Gastroesophageal sphincter (tissue), 3 donors: Measurements from ENCODE around the gene EIF5.

Experiments
- CTCF ChIP-seq, 4 experiments: fragments of 200-600 bp in 2 of 4; fragments of 450-650 bp in 2 of 4; sonication (generic) in 1 of 4; IDR thresholded peaks; one replicate each; pipeline ENCODE4 v1.5.1; 2017 to 2019; ENCODE audit warnings: antibody characterized with exemption in 4 of 4, mild to moderate bottlenecking in 2 of 4, moderate library complexity in 2 of 4
- EP300 ChIP-seq: sonication (generic); formaldehyde crosslinking; IDR thresholded peaks from one replicate; pipeline ENCODE4 v1.6.1; 2017; ENCODE audit warnings: antibody characterized with exemption, mild to moderate bottlenecking
- POLR2A ChIP-seq, 2 donors: fragments of 450-650 bp; IDR thresholded peaks; one replicate each; pipeline ENCODE4 v1.6.1; 2017; ENCODE audit warnings: antibody characterized with exemption in 2 of 2, mild to moderate bottlenecking in 2 of 2, moderate library complexity in 1 of 2
- POLR2AphosphoS5 ChIP-seq: sonication (generic); formaldehyde crosslinking; IDR thresholded peaks from one replicate; pipeline ENCODE4 v1.6.1; 2017; ENCODE audit warnings: antibody characterized with exemption

GRCh38 chr14:103367995-103368394, 34.0 kb downstream of the EIF5 start:
- TF ChIP-seq POLR2AphosphoS5 (no peak), CTCF (IDR thresholded peaks at IDR 0.05) (no peak), EP300 (no peak), POLR2A (IDR thresholded peaks at IDR 0.05) (no peak)
